Neural progenitor cell (in vitro differentiated cells): Measurements from ENCODE around the gene CA10.

Source experiments
- EZH2 ChIP-seq: fragments of 200-600 bp; sonication (generic); IDR thresholded peaks from 2 replicates; pipeline ENCODE4 v1.6.1; 2017; ENCODE audit warnings: antibody characterized with exemption, mild to moderate bottlenecking, moderate library complexity
- TF ChIP-seq, protein P1 (sequence below): fragments of 200-600 bp; sonication (generic); IDR thresholded peaks from 2 replicates; pipeline ENCODE4 v1.5.1; 2017; ENCODE audit warnings: antibody characterized with exemption, mild to moderate bottlenecking

GRCh38 chr17:51763058-51763457 lies 395.5 kb downstream of the CA10 start:
- TF ChIP-seq, protein P1, sequence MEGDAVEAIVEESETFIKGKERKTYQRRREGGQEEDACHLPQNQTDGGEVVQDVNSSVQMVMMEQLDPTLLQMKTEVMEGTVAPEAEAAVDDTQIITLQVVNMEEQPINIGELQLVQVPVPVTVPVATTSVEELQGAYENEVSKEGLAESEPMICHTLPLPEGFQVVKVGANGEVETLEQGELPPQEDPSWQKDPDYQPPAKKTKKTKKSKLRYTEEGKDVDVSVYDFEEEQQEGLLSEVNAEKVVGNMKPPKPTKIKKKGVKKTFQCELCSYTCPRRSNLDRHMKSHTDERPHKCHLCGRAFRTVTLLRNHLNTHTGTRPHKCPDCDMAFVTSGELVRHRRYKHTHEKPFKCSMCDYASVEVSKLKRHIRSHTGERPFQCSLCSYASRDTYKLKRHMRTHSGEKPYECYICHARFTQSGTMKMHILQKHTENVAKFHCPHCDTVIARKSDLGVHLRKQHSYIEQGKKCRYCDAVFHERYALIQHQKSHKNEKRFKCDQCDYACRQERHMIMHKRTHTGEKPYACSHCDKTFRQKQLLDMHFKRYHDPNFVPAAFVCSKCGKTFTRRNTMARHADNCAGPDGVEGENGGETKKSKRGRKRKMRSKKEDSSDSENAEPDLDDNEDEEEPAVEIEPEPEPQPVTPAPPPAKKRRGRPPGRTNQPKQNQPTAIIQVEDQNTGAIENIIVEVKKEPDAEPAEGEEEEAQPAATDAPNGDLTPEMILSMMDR, result no peak
- TF ChIP-seq EZH2, result no peak
